Activated CD4-positive, alpha-beta T cell treated with anti-CD3 and anti-CD28 coated beads, Interleukin-2, amount 10 ng/mL, durations not matched to agents 24 days and 14 days (primary cell): ENCODE results near the gene SLC23A2. TPM values are rescaled to one million over a fixed set of nuclear protein-coding genes. Genes with fewer than 3 reads are reported as not detected.
A peak's percentile ranks its signal among the peaks of the same experiment; 100 is the strongest.

Experiments used
- DNase-seq: peaks from one replicate; pipeline ENCODE4 v3.0.0; 2022
- H3K27ac Mint-ChIP-seq: one replicate; pipeline ENCODE4 v1.8.0; 2022; ENCODE audit warnings: mild to moderate bottlenecking, mixed read lengths
- H3K27me3 Mint-ChIP-seq: one replicate; pipeline ENCODE4 v1.8.0; 2022; ENCODE audit warnings: mixed read lengths
- H3K36me3 Mint-ChIP-seq: one replicate; pipeline ENCODE4 v1.8.0; 2022; ENCODE audit warnings: low read depth, mild to moderate bottlenecking, mixed read lengths
- H3K4me1 Mint-ChIP-seq: one replicate; pipeline ENCODE4 v1.8.0; 2021; ENCODE audit warnings: mixed read lengths
- H3K4me3 Mint-ChIP-seq: one replicate; pipeline ENCODE4 v1.8.0; 2022; ENCODE audit warnings: mild to moderate bottlenecking, moderate library complexity, mixed read lengths
- H3K9me3 Mint-ChIP-seq: one replicate; pipeline ENCODE4 v1.8.0; 2021; ENCODE audit warnings: mixed read lengths
- intact Hi-C: fragments of 100-400 bp; cut with micrococcal nuclease; formaldehyde crosslinking; loops from one replicate; pipeline ENCODE4 v1.15.1; 2023
- total RNA-seq: library from RNA; stranded (reverse); gene quantifications from 2 replicates; pipeline ENCODE4 v1.2.3, GENCODE V29; 2022

The SLC23A2 gene
- total RNA-seq, 1 donor from 2014 or later = 26.9 TPM

GRCh38 chr20:4967752-4968477, 33.4 kb downstream of the SLC23A2 start:
- Mint-ChIP-seq H3K4me3 (no peak overlapping the region), H3K4me1 (peaks cover 10% of the 10 kb centered on the region), H3K27ac (no peak overlapping the region), H3K36me3 (peaks cover 29% of the 10 kb centered on the region), H3K27me3 (no peaks in the 10 kb centered on the region), H3K9me3 (peaks cover 4% of the 10 kb centered on the region)
- DNase-seq = no peak
- intact Hi-C loops = no loop called here

DNA sequence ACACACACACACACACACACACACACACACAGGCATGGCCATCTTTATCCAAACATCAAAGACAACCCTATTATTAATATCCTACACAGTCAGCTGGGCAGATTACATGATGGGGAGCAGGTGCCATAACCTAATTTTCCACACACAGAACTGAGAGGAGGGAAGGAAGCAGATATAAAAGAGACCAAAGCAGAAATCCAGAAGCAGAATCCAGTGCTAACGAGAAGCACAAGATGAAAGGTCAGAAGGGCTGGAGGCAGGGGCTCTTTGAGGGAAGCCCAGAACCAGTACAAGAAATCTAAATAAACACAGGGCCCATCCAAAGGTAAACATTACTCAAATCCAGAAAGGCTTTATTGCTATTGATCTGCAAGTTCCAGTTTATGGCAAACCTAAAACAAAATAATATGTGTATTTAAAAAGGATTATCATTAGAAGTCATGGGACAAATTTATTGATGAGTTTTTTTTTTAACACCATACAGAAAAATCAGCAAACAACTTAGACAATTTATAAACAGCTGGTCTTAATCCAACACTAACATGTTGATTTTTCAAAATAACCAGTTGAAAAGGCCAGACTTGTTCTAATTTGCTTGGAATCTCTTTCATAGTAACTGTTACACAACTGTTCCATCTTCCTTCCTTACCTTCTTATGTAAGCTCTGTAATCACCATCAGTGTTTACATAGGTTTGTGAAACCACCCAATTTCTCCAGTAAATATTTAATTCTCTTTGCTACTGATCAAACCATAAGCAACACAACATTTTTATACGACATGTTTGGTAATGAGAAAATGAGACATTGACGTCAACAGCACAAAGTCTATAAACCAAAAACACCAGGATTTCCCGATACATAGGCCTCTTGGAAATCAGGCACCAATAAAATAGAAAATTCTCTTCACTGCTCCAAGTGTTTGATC, 34.2 kb downstream of the SLC23A2 start:
- Mint-ChIP-seq H3K9me3 (peaks cover 8% of the 10 kb centered on the region), H3K27ac (no peak overlapping the region)
- intact Hi-C loops = no loop called here

DNA sequence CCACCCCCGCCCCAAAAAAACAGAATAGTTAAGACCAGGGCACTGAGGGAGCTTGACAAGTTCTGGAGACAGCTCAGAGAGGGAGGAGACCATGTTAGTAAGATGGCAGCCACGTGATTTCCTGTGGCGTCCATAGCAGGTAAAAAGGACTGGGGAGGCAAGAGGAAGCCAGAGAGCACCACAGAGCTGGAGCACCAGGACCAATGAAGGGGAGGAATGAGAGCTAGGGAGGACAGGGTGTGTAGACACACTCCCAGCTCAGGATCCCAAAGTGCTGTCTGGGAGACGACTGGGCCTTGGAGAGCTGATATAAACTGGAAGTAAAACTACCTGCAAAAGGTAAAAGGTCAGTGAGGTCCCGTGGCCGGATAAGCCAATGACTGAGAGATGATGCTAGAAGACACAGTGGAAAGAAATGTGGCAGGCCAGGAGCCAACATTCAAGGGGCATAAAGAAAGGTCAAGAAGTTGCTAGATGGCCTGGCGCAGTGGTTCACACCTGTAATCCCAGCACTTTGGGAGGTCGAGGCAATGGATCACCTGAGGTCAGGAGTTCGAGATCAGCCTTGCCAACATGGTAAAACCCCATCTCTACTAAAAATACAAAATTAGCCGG, 39.0 kb downstream of the SLC23A2 start:
- peaks cover 16% of the 10 kb centered on the region for H3K4me1 Mint-ChIP-seq
- H3K36me3 Mint-ChIP-seq = peaks cover 5% of the 10 kb centered on the region
- H3K4me3 Mint-ChIP-seq = peak overlapping the region; percentile 50
- intact Hi-C loops = loop anchor here (5.0 kb wide), 1 partner anchor 115 kb away; no protein-coding TSS in a partner anchor
- peak; percentile 83 for DNase-seq
- no peaks in the 10 kb centered on the region for H3K27me3 Mint-ChIP-seq
- H3K9me3 Mint-ChIP-seq = peaks cover 4% of the 10 kb centered on the region
- H3K27ac Mint-ChIP-seq = peak overlapping the region; percentile 90

More for the DNA sequence above, 34.2 kb downstream of the SLC23A2 start:
- peaks cover 11% of the 10 kb centered on the region for H3K4me1 Mint-ChIP-seq
- no peaks in the 10 kb centered on the region for H3K27me3 Mint-ChIP-seq
- DNase-seq = no peak
- H3K4me3 Mint-ChIP-seq = no peak overlapping the region
- peaks cover 31% of the 10 kb centered on the region for H3K36me3 Mint-ChIP-seq

DNA sequence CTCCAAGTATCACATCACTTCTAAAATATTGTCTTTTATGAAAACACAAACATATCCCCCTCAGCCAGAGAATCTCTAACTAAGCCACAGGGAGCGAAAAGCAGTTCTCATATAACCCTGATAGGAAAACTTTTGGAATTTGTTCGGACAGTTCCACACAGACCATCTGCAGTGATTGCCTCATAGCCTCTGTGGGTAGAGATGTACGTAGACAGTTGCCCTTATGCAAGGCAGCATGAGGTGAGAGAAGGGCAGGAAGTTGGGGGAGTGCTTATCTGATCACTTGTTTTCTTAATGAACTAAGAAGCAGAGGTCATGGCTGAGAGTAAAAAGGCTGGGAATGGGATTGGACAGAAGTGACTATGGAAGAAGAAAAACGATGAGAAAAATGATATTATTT, 39.6 kb downstream of the SLC23A2 start:
- Mint-ChIP-seq H3K9me3 (peaks cover 4% of the 10 kb centered on the region), H3K27me3 (no peaks in the 10 kb centered on the region), H3K4me1 (peaks cover 16% of the 10 kb centered on the region), H3K27ac (peak overlapping the region; percentile 90), H3K4me3 (peak overlapping the region; percentile 54), H3K36me3 (peaks cover 4% of the 10 kb centered on the region)
- intact Hi-C loops = loop anchor here (5.0 kb wide), 1 partner anchor 116 kb away; no protein-coding TSS in a partner anchor
- peak; percentile 72 for DNase-seq

DNA sequence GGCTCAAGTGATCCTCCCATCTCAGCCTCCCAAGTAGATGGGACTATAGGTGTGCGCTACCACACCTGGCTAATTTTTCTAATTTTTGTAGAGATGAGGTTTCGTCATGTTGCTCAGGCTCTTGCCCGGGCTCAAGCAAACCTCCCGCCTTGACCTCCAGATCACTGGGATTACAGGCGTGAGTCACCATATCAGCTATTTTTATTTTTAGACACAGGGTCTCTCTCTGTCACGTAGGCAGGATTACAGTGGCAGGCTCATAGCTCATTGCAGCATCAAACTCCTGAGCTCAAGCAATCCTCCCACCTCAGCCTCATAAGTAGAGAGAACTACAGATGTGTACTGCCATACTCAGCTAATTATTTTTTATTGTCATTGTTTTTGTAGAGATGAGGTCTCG, 41.7 kb downstream of the SLC23A2 start:
- no peak overlapping the region for H3K27ac Mint-ChIP-seq
- no peak for DNase-seq
- H3K4me1 Mint-ChIP-seq = peaks cover 18% of the 10 kb centered on the region
- intact Hi-C loops = no loop called here
- no peak overlapping the region for H3K4me3 Mint-ChIP-seq
- H3K36me3 Mint-ChIP-seq = peaks cover 4% of the 10 kb centered on the region
- H3K27me3 Mint-ChIP-seq = no peaks in the 10 kb centered on the region
- peaks cover 4% of the 10 kb centered on the region for H3K9me3 Mint-ChIP-seq

GRCh38 chr20:4957939-4958362, 43.4 kb downstream of the SLC23A2 start:
- no peak overlapping the region for H3K4me3 Mint-ChIP-seq
- H3K27ac Mint-ChIP-seq = no peak overlapping the region
- DNase-seq = no peak
- H3K4me1 Mint-ChIP-seq = peaks cover 16% of the 10 kb centered on the region
- intact Hi-C loops = loop anchor here (2.0 kb wide), 1 partner anchor 143 kb away; no protein-coding TSS in a partner anchor
- H3K27me3 Mint-ChIP-seq = no peaks in the 10 kb centered on the region
- H3K36me3 Mint-ChIP-seq = peaks cover 6% of the 10 kb centered on the region
- H3K9me3 Mint-ChIP-seq = peaks cover 4% of the 10 kb centered on the region

GRCh38 chr20:4957187-4957586, 44.1 kb downstream of the SLC23A2 start:
- no peaks in the 10 kb centered on the region for H3K27me3 Mint-ChIP-seq
- H3K9me3 Mint-ChIP-seq = peaks cover 2% of the 10 kb centered on the region
- H3K4me1 Mint-ChIP-seq = peaks cover 12% of the 10 kb centered on the region
- H3K4me3 Mint-ChIP-seq = no peak overlapping the region
- H3K36me3 Mint-ChIP-seq = peaks cover 5% of the 10 kb centered on the region
- H3K27ac Mint-ChIP-seq = no peak overlapping the region
- DNase-seq = no peak
- intact Hi-C loops = loop anchor here (2.0 kb wide), 1 partner anchor 144 kb away; no protein-coding TSS in a partner anchor

- intact Hi-C loops = loop anchor here (2.0 kb wide), 1 partner anchor 144 kb away; no protein-coding TSS in a partner anchor
- Mint-ChIP-seq H3K9me3 (no peaks in the 10 kb centered on the region), H3K27me3 (no peaks in the 10 kb centered on the region), H3K4me1 (peaks cover 4% of the 10 kb centered on the region), H3K36me3 (peaks cover 9% of the 10 kb centered on the region), H3K4me3 (no peak overlapping the region), H3K27ac (no peak overlapping the region)
- DNase-seq = peak; percentile 77
These were observed 45.0 kb downstream of the SLC23A2 start for GRCh38 chr20:4956200-4956810.

DNA sequence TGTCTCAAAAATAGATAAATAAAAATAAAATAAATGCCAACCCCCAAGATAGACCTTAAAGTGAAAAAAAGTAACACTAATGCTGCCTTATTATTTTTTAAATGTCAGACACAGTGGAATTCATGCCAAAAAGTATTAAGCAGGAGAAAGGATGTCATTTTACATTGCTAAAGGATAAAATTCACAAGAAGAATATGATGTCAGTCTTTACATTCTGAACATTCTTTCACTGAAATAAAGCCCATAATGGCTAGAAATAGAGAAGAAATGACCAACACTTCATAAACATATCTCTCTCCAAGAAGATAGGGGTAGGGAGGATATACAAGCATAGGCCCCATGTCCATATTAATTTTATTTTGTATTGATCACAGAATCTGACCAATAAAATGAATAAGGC, 47.4 kb downstream of the SLC23A2 start:
- Mint-ChIP-seq H3K27ac (no peak overlapping the region), H3K27me3 (no peaks in the 10 kb centered on the region)

GRCh38 chr20:4952229-4952628, 49.1 kb downstream of the SLC23A2 start:
- H3K27me3 Mint-ChIP-seq = no peaks in the 10 kb centered on the region
- intact Hi-C loops = no loop called here
- H3K27ac Mint-ChIP-seq = no peak overlapping the region
- no peak overlapping the region for H3K4me3 Mint-ChIP-seq
- no peaks in the 10 kb centered on the region for H3K9me3 Mint-ChIP-seq
- peaks cover 20% of the 10 kb centered on the region for H3K36me3 Mint-ChIP-seq
- no peak for DNase-seq
- H3K4me1 Mint-ChIP-seq = peaks cover 27% of the 10 kb centered on the region

More for the DNA sequence above, 47.4 kb downstream of the SLC23A2 start:
- Mint-ChIP-seq H3K4me1 (peaks cover 20% of the 10 kb centered on the region), H3K36me3 (peaks cover 16% of the 10 kb centered on the region), H3K9me3 (no peaks in the 10 kb centered on the region), H3K4me3 (no peak overlapping the region)
- intact Hi-C loops = no loop called here
- DNase-seq = no peak

- no peak overlapping the region for H3K27ac Mint-ChIP-seq
- intact Hi-C loops = no loop called here
- peaks cover 24% of the 10 kb centered on the region for H3K36me3 Mint-ChIP-seq
- H3K9me3 Mint-ChIP-seq = no peaks in the 10 kb centered on the region
- H3K27me3 Mint-ChIP-seq = no peaks in the 10 kb centered on the region
- DNase-seq = no peak
- H3K4me1 Mint-ChIP-seq = peaks cover 31% of the 10 kb centered on the region
- no peak overlapping the region for H3K4me3 Mint-ChIP-seq
These were observed 50.0 kb downstream of the SLC23A2 start for GRCh38 chr20:4951299-4951698.

- no peak overlapping the region for H3K27ac Mint-ChIP-seq
- DNase-seq = no peak
- no peaks in the 10 kb centered on the region for H3K27me3 Mint-ChIP-seq
- intact Hi-C loops = no loop called here
- peaks cover 24% of the 10 kb centered on the region for H3K36me3 Mint-ChIP-seq
- H3K4me1 Mint-ChIP-seq = peaks cover 29% of the 10 kb centered on the region
- no peaks in the 10 kb centered on the region for H3K9me3 Mint-ChIP-seq
- H3K4me3 Mint-ChIP-seq = no peak overlapping the region
These were observed 50.5 kb downstream of the SLC23A2 start for GRCh38 chr20:4950841-4951240.

DNA sequence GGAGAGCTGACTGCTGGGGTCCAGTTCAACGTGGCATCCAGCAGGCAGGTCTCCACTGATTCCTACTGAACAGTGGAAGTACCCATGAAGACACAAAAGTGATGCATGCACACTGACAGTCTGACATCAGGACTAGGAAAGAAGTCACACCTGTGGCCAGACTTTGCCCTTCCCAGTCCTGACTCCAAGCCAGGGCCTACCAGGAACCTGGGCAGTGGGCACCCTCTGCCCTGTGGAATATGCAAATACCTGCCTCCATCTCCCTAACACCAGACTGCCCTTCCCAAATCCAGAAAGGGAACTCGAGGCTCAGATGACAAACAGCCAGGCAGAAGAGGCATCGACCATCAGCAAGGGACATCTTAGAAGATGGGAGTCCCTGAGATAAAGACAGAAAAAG, 50.9 kb downstream of the SLC23A2 start:
- intact Hi-C loops = no loop called here
- H3K4me3 Mint-ChIP-seq = no peak overlapping the region
- no peaks in the 10 kb centered on the region for H3K9me3 Mint-ChIP-seq
- no peak for DNase-seq
- no peaks in the 10 kb centered on the region for H3K27me3 Mint-ChIP-seq
- H3K27ac Mint-ChIP-seq = peak overlapping the region; percentile 30
- H3K36me3 Mint-ChIP-seq = peaks cover 24% of the 10 kb centered on the region
- peaks cover 29% of the 10 kb centered on the region for H3K4me1 Mint-ChIP-seq
